DND-41 (cell line): ENCODE results near the gene DDB1.

Experiments
- EZH2 ChIP-seq: IDR thresholded peaks from 3 replicates; pipeline ENCODE4 v1.6.1; 2012; ENCODE audit warnings: borderline replicate concordance, low read depth, mild to moderate bottlenecking, moderate library complexity, low read length, inconsistent platforms; ENCODE audit not compliant: severe bottlenecking
- TF ChIP-seq, protein P1 (sequence below): IDR thresholded peaks from 2 replicates; pipeline ENCODE4 v1.5.1; 2012; ENCODE audit warnings: borderline replicate concordance, low read length, moderate library complexity, mild to moderate bottlenecking; ENCODE audit not compliant: poor library complexity, severe bottlenecking; ENCODE audit errors: extremely low read depth

DNA sequence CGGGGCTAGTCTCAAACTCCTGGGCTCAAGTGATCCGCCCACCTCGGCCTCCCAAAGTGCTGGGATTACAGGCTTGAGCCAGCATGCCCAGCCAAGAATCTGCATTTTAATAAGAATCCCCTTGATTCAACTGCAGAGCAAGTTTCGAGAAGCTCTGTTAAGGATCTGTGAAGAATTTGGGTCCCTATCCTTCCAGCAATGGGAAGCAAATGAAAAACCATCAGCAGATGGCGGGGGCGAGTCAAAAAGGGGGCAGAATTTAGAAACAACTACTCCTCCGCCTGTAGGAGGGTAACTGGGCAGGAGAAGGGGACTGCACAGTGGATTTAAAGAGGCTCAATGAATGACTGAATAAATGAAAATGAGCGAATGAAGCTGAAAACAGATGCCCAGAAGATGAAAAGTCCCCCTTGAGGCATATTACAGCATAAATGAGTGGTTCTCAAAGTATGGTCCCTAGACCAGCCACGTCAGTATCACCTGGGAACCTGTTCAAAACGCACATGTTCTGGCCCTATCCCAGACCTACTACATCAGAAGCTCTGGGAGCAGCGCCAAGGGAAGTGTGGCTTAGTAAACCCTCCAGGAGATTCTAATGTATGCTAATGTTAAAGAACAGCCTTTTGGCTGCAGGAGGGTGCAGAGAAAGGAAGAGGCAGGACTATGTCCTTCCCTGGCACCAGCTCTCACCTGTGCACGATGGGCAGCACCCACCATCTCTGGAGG is 52.8 kb downstream of the DDB1 start:
- TF ChIP-seq, protein P1, sequence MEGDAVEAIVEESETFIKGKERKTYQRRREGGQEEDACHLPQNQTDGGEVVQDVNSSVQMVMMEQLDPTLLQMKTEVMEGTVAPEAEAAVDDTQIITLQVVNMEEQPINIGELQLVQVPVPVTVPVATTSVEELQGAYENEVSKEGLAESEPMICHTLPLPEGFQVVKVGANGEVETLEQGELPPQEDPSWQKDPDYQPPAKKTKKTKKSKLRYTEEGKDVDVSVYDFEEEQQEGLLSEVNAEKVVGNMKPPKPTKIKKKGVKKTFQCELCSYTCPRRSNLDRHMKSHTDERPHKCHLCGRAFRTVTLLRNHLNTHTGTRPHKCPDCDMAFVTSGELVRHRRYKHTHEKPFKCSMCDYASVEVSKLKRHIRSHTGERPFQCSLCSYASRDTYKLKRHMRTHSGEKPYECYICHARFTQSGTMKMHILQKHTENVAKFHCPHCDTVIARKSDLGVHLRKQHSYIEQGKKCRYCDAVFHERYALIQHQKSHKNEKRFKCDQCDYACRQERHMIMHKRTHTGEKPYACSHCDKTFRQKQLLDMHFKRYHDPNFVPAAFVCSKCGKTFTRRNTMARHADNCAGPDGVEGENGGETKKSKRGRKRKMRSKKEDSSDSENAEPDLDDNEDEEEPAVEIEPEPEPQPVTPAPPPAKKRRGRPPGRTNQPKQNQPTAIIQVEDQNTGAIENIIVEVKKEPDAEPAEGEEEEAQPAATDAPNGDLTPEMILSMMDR, result no peak
- no peak for TF ChIP-seq EZH2
